Parathyroid adenoma (tissue), 2 donors: Measurements from ENCODE around the gene CD300LG.

ENCODE experiments used
- H2AFZ ChIP-seq: fragments of 300-600 bp; sonication (generic); one replicate; pipeline ENCODE4 v1.7.0; 2017; ENCODE audit warnings: antibody characterized with exemption, mild to moderate bottlenecking
- H3K27ac ChIP-seq: fragments of 300-600 bp; sonication (generic); one replicate; pipeline ENCODE4 v1.7.0; 2017
- H3K27me3 ChIP-seq: fragments of 300-600 bp; sonication (generic); one replicate; pipeline ENCODE4 v1.7.0; 2017; ENCODE audit warnings: low read length; ENCODE audit not compliant: control insufficient read depth, insufficient read depth
- H3K36me3 ChIP-seq: fragments of 300-600 bp; sonication (generic); one replicate; pipeline ENCODE4 v1.7.0; 2017; ENCODE audit warnings: low read length; ENCODE audit not compliant: control insufficient read depth, insufficient read depth
- H3K4me1 ChIP-seq: fragments of 300-600 bp; sonication (generic); one replicate; pipeline ENCODE4 v1.7.0; 2017; ENCODE audit warnings: control low read depth
- H3K4me2 ChIP-seq: fragments of 300-600 bp; sonication (generic); one replicate; pipeline ENCODE4 v1.7.0; 2017; ENCODE audit warnings: low read length
- H3K4me3 ChIP-seq: fragments of 300-600 bp; sonication (generic); one replicate; pipeline ENCODE4 v1.7.0; 2017; ENCODE audit warnings: low read depth, low read length
- H3K79me2 ChIP-seq: fragments of 300-600 bp; sonication (generic); one replicate; pipeline ENCODE4 v1.7.0; 2017; ENCODE audit warnings: control low read depth
- H3K9ac ChIP-seq: fragments of 300-600 bp; sonication (generic); one replicate; pipeline ENCODE4 v1.7.0; 2017; ENCODE audit warnings: mild to moderate bottlenecking
- H3K9me3 ChIP-seq: fragments of 300-600 bp; sonication (generic); one replicate; pipeline ENCODE4 v1.7.0; 2017; ENCODE audit warnings: low read length; ENCODE audit not compliant: control insufficient read depth
- TF ChIP-seq, protein P1 (sequence below): fragments of 300-600 bp; sonication (generic); IDR thresholded peaks from one replicate; pipeline ENCODE4 v1.7.0; 2017; ENCODE audit warnings: antibody characterized with exemption, mild to moderate bottlenecking
- donor health status: primary hyperparathyroidism.

CD300LG gene

DNA sequence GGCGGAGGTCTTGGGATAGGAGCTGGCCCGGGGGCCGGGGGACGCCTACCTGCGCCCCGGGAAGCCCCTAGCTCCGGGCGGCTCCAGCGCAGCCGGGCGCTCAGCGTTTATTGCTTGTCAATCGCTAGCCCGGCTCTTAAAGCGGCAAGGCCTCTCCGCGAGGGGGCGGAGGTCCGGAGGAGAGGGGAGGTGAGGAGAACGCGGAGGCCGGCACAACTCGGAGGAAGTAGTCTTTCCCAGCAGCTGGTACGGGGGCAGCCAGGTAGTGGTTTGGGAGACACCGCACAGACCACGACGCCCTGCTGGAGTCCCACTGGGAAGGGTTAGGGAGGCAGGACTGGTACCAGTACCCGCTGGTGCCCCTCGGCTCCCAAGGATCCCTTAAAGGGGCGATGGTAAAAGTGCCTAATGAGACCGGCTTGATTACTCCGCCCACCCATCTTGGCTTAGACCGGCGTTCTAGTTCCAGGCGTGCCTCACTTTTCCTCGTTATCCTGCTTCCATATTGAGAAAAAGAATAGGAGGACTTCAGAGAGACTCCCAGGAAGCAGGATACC is 60.5 kb downstream of the CD300LG start, which contains the start of gene MPP2:
Gene MPP2, minus strand, starts transcription at position 112 of the 557 bp plus-strand sequence. CDS start 3,076 bp downstream, outside the sequence.
- Histone ChIP-seq H2AFZ (peak within 1 kb of the TSS; percentile 95), H3K9me3 (no peaks in the 10 kb centered on the region), H3K27ac (peak within 1 kb of the TSS; percentile 77), H3K79me2 (no peaks in the 10 kb centered on the region), H3K9ac (peak within 1 kb of the TSS; percentile 80), H3K4me1 (peaks cover 29% of the 10 kb centered on the region), H3K27me3 (no peaks in the 10 kb centered on the region), H3K4me2 (peak within 1 kb of the TSS; percentile 97), H3K4me3 (peak within 1 kb of the TSS; percentile 77), H3K36me3 (no peaks in the 10 kb centered on the region)
- TF ChIP-seq, protein P1, sequence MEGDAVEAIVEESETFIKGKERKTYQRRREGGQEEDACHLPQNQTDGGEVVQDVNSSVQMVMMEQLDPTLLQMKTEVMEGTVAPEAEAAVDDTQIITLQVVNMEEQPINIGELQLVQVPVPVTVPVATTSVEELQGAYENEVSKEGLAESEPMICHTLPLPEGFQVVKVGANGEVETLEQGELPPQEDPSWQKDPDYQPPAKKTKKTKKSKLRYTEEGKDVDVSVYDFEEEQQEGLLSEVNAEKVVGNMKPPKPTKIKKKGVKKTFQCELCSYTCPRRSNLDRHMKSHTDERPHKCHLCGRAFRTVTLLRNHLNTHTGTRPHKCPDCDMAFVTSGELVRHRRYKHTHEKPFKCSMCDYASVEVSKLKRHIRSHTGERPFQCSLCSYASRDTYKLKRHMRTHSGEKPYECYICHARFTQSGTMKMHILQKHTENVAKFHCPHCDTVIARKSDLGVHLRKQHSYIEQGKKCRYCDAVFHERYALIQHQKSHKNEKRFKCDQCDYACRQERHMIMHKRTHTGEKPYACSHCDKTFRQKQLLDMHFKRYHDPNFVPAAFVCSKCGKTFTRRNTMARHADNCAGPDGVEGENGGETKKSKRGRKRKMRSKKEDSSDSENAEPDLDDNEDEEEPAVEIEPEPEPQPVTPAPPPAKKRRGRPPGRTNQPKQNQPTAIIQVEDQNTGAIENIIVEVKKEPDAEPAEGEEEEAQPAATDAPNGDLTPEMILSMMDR = peak; percentile 45

GRCh38 chr17:43907998-43908721 is 61.2 kb downstream of the CD300LG start:
- Histone ChIP-seq H3K9ac (peak overlapping the region; percentile 80), H3K36me3 (no peaks in the 10 kb centered on the region), H3K27ac (peak overlapping the region; percentile 77), H3K9me3 (no peaks in the 10 kb centered on the region), H3K4me2 (peak overlapping the region; percentile 97), H3K27me3 (no peaks in the 10 kb centered on the region), H3K4me3 (peak overlapping the region; percentile 77), H3K79me2 (no peaks in the 10 kb centered on the region), H3K4me1 (peaks cover 29% of the 10 kb centered on the region), H2AFZ (peak overlapping the region; percentile 95)
- TF ChIP-seq, protein P1 = no peak

- H3K27me3 ChIP-seq = no peaks in the 10 kb centered on the region
- H3K9ac ChIP-seq = no peak overlapping the region
- TF ChIP-seq, protein P1 = no peak
These were observed 62.7 kb downstream of the CD300LG start for GRCh38 chr17:43909537-43910231.

GRCh38 chr17:43911904-43912303 is 64.9 kb downstream of the CD300LG start:
- Histone ChIP-seq H2AFZ (no peak overlapping the region), H3K36me3 (no peaks in the 10 kb centered on the region), H3K9ac (no peak overlapping the region), H3K9me3 (no peaks in the 10 kb centered on the region), H3K4me2 (peak overlapping the region; percentile 49), H3K27me3 (no peaks in the 10 kb centered on the region), H3K4me1 (peaks cover 27% of the 10 kb centered on the region), H3K4me3 (no peak overlapping the region), H3K27ac (peak overlapping the region; percentile 61), H3K79me2 (no peaks in the 10 kb centered on the region)
- TF ChIP-seq, protein P1 = no peak

More at GRCh38 chr17:43909537-43910231, 62.7 kb downstream of the CD300LG start:
- H3K4me2 ChIP-seq = no peak overlapping the region
- H3K4me3 ChIP-seq = no peak overlapping the region
- peaks cover 29% of the 10 kb centered on the region for H3K4me1 ChIP-seq
- H2AFZ ChIP-seq = no peak overlapping the region
- H3K36me3 ChIP-seq = no peaks in the 10 kb centered on the region
- H3K79me2 ChIP-seq = no peaks in the 10 kb centered on the region
- H3K27ac ChIP-seq = no peak overlapping the region
- H3K9me3 ChIP-seq = no peaks in the 10 kb centered on the region
